Measurements from ENCODE around the gene ACTRT1. TPM values are rescaled to one million over a fixed set of nuclear protein-coding genes. Genes with fewer than 3 reads are reported as not detected.

Gene ACTRT1
- polyA plus RNA-seq: not detected

- H3K27me3 Mint-ChIP-seq (ENCODE audit: low read depth in 3 of 3): peaks cover 0 to 4% (median 1%) of the 10 kb centered on the region in 3 donors
- peaks cover 0 to 3% (median 0%) of the 10 kb centered on the region in 6 donors for H3K9me3 Mint-ChIP-seq
- H3K36me3 Mint-ChIP-seq: no peaks in the 10 kb centered on the region
- no peak for DNase-seq
- H3K4me3 Mint-ChIP-seq: no peak within 1 kb of the TSS
- H3K27ac Mint-ChIP-seq: no peak within 1 kb of the TSS
- H3K4me1 Mint-ChIP-seq: no peaks in the 10 kb centered on the region
These were observed at the start of gene ACTRT1 for GRCh38 chrX:128052303-128052702. Gene ACTRT1 (minus strand): TSS chrX:128052403. CDS start chrX:128052206, 197 bp downstream.

GRCh38 chrX:128078545-128078944 is 26.3 kb upstream of the ACTRT1 start:
- H3K27me3 Mint-ChIP-seq (ENCODE audit: low read depth in 3 of 3): peaks cover 0 to 3% (median 0%) of the 10 kb centered on the region in 3 donors
- no peak overlapping the region for H3K27ac Mint-ChIP-seq
- no peaks in the 10 kb centered on the region for H3K36me3 Mint-ChIP-seq
- H3K4me3 Mint-ChIP-seq: no peak overlapping the region
- no peaks in the 10 kb centered on the region for H3K4me1 Mint-ChIP-seq
- peaks cover 0 to 4% (median under 1%) of the 10 kb centered on the region in 6 donors for H3K9me3 Mint-ChIP-seq
- no peak for DNase-seq

- Mint-ChIP-seq H3K9me3 (peaks cover 0 to 10% (median 7%) of the 10 kb centered on the region in 6 donors), H3K27ac (no peak overlapping the region), H3K4me1 (no peaks in the 10 kb centered on the region), H3K4me3 (no peak overlapping the region), H3K27me3 (ENCODE audit: low read depth in 3 of 3) (peaks cover 0 to 3% (median 1%) of the 10 kb centered on the region in 3 donors), H3K36me3 (no peaks in the 10 kb centered on the region)
- DNase-seq: no peak
These were observed 5.2 kb upstream of the ACTRT1 start for GRCh38 chrX:128057421-128057820.

- no peak for DNase-seq
- Mint-ChIP-seq H3K27me3 (ENCODE audit: low read depth in 3 of 3) (peaks cover 1 to 4% (median 2%) of the 10 kb centered on the region in 3 donors), H3K36me3 (no peaks in the 10 kb centered on the region), H3K4me1 (no peaks in the 10 kb centered on the region), H3K4me3 (no peak overlapping the region), H3K9me3 (peaks cover 0 to 5% (median 0%) of the 10 kb centered on the region in 6 donors), H3K27ac (no peak overlapping the region)
These were observed 677 bp downstream of the ACTRT1 start for GRCh38 chrX:128051526-128051925.

GRCh38 chrX:128035318-128035717 is 16.9 kb downstream of the ACTRT1 start:
- Mint-ChIP-seq H3K4me3 (no peak overlapping the region), H3K36me3 (no peaks in the 10 kb centered on the region)
- no peak for DNase-seq

GRCh38 chrX:128021566-128021965 is 30.6 kb downstream of the ACTRT1 start:
- DNase-seq: no peak
- Mint-ChIP-seq H3K27me3 (ENCODE audit: low read depth in 3 of 3) (peaks cover 0 to 4% (median 0%) of the 10 kb centered on the region in 3 donors), H3K4me1 (no peaks in the 10 kb centered on the region), H3K27ac (no peak overlapping the region), H3K9me3 (peaks cover 0 to 6% (median 1%) of the 10 kb centered on the region in 6 donors), H3K36me3 (no peaks in the 10 kb centered on the region), H3K4me3 (no peak overlapping the region)

More at GRCh38 chrX:128035318-128035717, 16.9 kb downstream of the ACTRT1 start:
- H3K27ac Mint-ChIP-seq: no peak overlapping the region
- peaks cover 0 to 6% (median 0%) of the 10 kb centered on the region in 6 donors for H3K9me3 Mint-ChIP-seq
- no peaks in the 10 kb centered on the region for H3K4me1 Mint-ChIP-seq
- H3K27me3 Mint-ChIP-seq (ENCODE audit: low read depth in 3 of 3): peaks cover 0 to 3% (median 2%) of the 10 kb centered on the region in 3 donors

GRCh38 chrX:128020701-128021100 is 31.5 kb downstream of the ACTRT1 start:
- Mint-ChIP-seq H3K4me3 (no peak overlapping the region), H3K4me1 (no peaks in the 10 kb centered on the region), H3K36me3 (no peaks in the 10 kb centered on the region), H3K9me3 (peaks cover 0 to 6% (median 3%) of the 10 kb centered on the region in 6 donors), H3K27me3 (ENCODE audit: low read depth in 3 of 3) (peaks cover 0 to 4% (median 0%) of the 10 kb centered on the region in 3 donors), H3K27ac (no peak overlapping the region)
- DNase-seq: no peak

GRCh38 chrX:128019218-128019617 is 33.0 kb downstream of the ACTRT1 start:
- Mint-ChIP-seq H3K27me3 (ENCODE audit: low read depth in 3 of 3) (peaks cover 0 to 4% (median 0%) of the 10 kb centered on the region in 3 donors), H3K9me3 (peaks cover 0 to 6% (median 3%) of the 10 kb centered on the region in 6 donors), H3K4me1 (no peaks in the 10 kb centered on the region), H3K4me3 (no peak overlapping the region), H3K27ac (no peak overlapping the region), H3K36me3 (no peaks in the 10 kb centered on the region)
- no peak for DNase-seq

GRCh38 chrX:128012015-128012414 is 40.2 kb downstream of the ACTRT1 start:
- Mint-ChIP-seq H3K27me3 (ENCODE audit: low read depth in 3 of 3) (peaks cover under 1 to 6% (median 2%) of the 10 kb centered on the region in 3 donors), H3K36me3 (no peaks in the 10 kb centered on the region), H3K27ac (no peak overlapping the region), H3K9me3 (peaks cover 0 to 5% (median 3%) of the 10 kb centered on the region in 6 donors), H3K4me3 (no peak overlapping the region), H3K4me1 (no peaks in the 10 kb centered on the region)
- DNase-seq: no peak

- Mint-ChIP-seq H3K4me1 (no peaks in the 10 kb centered on the region), H3K27ac (no peak overlapping the region), H3K36me3 (no peaks in the 10 kb centered on the region), H3K4me3 (no peak overlapping the region), H3K27me3 (ENCODE audit: low read depth in 3 of 3) (peaks cover 2 to 6% (median 2%) of the 10 kb centered on the region in 3 donors), H3K9me3 (peaks cover 0 to 4% (median 0%) of the 10 kb centered on the region in 6 donors)
- DNase-seq: no peak
These were observed 44.3 kb downstream of the ACTRT1 start for GRCh38 chrX:128007882-128008281.
